ENCODE measurements around the gene BMP7.

Gene BMP7

GRCh38 chr20:57187068-57187634 lies 79.3 kb downstream of the BMP7 start:
- DNase-seq = no peak

GRCh38 chr20:57186192-57186591 lies 80.2 kb downstream of the BMP7 start:
- no peak for DNase-seq

DNA sequence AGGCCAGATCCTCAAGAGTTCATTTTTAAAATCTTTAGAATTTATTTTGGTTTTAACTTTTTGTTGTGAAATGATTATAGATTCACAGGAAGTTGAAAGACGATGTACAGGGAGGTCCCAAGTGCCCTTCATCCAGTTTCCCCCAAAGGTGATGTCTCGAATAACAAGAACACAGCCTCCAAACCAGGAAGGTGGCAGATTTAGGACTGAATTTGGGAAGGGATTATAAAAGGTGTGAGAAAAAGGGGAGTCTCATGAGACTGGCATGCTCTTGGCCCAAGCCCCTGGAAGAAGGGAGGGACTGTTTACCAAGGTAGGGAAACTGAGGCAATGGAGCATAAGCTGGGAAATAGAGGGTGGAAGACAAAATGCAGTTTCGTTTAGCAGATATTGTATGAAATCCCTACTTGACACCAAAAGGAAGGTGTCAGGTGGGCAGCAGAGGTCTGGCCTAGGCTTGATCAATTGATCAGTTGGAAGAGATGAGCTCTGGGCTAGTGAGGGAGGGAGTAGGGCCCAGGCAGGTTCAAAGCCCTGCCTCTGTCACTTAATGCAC lies 81.2 kb downstream of the BMP7 start:
- DNase-seq = no peak

DNA sequence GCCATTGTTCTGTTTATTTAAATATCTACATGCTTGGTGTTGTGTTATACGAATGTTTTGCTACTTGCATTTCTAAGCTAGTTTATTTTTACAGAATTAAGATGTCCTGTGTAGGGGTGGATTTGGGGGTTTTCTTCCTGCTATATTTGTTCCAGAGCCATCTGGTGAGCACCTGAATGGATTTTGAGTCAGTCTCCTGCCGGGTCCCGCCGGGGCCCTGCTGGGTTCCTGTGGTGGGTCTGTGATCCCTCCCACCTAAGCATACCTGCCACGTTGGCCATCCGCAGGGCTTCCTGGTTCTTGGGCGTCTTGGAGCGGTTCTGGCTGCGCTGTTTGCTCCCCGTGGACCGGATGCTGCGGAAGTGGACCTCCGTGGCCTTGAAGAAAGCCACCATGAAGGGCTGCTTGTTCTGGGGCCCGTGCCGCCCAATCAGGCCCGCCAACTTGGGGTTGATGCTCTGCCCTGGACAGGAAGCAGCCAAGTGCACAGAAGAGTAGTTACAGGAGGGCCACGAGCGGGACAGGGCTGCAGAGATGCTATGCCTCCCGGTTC lies 82.9 kb downstream of the BMP7 start:
- no peak for DNase-seq

- no peak for DNase-seq
Measured at GRCh38 chr20:57181639-57182038, 84.8 kb downstream of the BMP7 start.

- no peak for DNase-seq
Measured at GRCh38 chr20:57180954-57181353, 85.5 kb downstream of the BMP7 start.

GRCh38 chr20:57180387-57180786 lies 86.1 kb downstream of the BMP7 start:
- DNase-seq = no peak

DNA sequence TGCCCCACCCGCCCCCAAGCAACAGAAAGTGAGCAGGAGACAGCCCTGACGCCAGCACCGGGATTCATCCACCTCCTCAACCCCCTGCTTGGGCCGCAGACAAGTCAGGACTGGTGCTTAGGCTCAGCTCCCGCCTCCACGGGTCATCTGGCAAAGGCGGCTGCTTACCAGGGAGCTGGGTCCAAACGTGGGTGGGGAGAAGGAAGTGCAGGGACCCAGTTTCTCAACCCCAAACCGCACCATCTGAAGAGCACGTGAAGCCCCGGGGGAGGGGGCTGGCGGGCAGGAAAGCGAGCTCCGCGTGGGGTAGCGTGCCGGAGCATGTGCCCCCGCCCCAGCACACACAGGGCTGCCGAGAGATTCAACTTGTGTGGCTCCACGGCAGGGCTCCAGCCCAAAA lies 87.2 kb downstream of the BMP7 start:
- no peak for DNase-seq

DNA sequence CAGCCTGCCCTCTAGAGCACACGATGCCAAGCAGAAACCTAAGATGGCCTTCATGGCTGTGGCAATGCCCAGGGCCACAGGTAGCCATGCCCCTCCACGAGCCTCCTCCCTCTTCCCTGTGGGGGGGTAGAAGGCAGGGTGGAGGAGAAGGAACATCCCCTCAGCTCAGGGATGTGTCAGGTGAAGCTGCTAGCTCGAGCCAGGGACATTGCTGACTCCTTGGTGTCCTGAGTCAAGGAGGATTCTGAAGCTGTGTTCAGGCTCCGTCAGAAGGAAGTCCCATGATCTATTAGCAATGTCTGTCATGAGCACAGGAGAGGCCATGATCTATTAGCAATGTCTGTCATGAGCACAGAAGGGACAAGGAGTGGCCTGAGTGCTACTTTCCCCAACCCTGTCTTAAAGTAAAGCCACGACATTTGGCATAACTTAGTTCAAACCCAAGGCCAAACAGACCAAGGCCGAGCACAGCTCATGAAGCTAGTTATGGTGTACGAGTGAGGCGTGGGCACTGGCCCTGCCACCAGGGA lies 87.8 kb downstream of the BMP7 start:
- no peak for DNase-seq

DNA sequence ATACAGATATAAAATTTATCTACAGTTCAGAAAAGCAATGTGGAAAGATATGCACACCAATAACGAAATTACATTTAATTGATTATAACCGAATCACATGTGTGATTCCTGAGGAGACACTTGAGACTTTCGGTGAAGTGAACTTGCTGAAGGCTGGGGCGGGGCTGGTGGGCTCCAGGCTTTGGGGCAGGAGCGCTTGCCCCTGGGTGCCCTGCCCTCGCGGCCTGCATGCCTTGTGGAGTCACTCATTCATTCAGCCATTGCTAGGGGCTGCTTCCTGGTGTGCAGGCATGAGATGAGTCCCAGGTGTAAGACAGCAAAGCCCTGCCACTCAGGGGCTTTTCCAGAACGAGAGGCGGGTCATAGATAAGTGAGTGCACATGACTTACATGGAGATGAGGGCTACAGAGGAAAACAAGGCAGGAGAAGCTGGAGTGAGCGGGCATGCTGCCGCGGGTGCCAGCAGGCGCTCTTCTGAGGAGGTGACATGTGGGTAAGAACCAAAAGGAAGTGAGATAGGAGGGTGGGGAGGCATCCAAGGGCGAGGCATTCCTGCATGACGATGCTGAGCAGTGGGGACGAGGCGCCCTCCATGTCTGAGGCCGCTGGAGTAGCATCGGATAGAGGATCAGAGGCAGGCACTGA lies 88.7 kb downstream of the BMP7 start:
- DNase-seq = no peak

- DNase-seq = no peak
Measured at GRCh38 chr20:57176842-57177241, 89.6 kb downstream of the BMP7 start.

DNA sequence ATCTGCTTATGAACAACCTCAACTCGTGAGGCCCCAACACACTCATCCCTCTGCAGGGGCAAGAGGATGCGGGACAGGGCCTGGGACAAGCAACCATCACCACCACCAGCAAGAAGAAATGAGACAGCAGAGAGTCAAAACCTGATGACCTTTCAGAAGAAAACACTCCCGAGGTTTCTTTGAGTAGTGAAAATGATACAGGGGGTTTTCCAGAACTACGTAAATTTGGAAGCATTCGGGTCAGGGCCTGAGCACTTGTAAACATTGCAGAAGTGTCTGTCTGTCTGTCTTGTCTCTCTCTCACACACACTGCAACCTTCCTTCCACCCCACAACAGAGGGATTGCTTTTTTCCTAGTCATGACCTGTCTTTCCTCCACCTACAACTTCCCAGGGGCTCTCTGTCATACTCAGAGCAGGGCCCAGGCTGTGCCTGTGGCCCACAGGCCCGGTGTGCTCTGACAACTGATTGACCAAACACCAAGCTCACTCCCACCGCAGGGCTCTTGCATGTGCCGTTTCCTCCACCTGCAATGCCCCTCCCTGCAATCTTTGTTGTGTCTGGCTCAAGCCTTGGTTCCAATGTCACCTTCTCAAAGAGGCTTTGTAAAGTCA lies 90.9 kb downstream of the BMP7 start:
- no peak for DNase-seq

GRCh38 chr20:57174737-57175136 lies 91.7 kb downstream of the BMP7 start:
- no peak for DNase-seq

DNA sequence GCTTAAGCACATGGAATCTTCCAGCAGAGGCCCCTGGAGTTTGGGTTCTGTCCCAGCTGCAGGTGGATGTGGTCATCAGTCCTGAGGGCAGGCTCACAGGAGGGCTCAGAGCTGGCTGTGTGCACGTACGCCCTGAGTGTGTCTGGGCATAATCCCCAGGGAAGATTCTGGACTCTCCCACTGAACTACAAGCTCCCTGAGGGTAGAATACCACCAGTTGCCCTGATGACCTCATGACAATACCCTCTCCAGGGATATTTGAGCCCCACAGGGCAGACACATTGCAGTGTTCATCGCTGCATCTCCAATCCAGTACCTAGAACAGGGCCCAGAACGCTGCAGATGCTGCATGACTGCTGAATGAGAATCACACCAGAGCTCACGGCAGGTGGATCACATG lies 92.5 kb downstream of the BMP7 start:
- DNase-seq = no peak

- DNase-seq = no peak
Measured at GRCh38 chr20:57173041-57173440, 93.4 kb downstream of the BMP7 start.

GRCh38 chr20:57170343-57170742 lies 96.1 kb downstream of the BMP7 start:
- no peak for DNase-seq

DNA sequence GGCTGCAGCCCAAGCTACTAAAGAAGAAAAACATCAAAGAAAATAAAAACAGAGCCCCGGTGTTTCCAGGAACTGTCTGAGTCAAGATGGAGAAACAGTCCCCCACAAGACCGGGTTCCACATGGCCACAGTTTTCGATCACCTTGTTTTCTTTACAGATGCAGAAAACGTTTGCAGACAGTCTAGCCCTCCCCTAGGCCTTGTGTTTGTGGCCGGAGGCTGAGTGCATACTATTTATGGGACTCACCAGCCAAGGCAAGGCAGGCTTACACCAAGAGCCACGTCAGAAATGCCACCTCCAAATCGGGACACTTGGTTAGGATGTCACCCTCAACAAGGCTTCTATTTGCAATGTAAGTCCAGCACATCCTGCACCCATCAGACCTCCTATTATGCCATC lies 97.3 kb downstream of the BMP7 start:
- no peak for DNase-seq

GRCh38 chr20:57167971-57168701 lies 98.3 kb downstream of the BMP7 start:
- no peak for DNase-seq

GRCh38 chr20:57167292-57167655 lies 99.2 kb downstream of the BMP7 start:
- no peak for DNase-seq

DNA sequence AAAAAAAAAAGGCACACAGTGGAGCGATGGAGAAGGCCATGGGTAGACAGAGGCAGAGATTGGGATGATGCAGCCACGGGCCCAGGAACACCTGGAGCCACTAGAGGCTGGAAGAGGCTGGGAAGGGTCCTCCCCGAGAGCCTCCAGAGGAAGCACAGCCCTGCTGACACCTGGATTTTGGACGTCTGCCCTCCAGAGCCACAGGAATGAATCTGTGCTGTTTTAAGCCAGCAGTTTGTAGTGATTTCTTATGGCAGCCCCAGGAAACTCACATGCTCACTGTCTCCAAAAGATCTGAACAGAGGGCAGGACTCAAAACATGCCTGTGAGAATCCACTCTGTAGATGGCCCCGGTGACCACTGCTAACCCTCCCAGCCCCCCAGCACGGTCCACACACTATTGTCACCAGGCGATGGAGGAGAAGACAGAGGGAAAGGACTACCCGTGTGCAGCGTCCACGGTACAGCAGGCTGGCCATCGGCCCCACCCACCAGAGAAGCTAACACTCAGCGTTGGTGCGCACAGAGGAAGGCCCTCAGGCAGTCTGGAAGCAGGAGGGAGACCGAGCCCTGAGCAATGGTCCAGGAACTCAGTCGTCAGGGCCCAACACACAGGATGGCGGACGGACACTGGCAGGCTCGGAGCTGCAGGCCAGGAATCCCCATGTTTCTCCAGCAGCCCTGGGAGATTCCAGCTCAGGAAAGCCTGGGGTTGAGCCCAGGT lies 99.7 kb downstream of the BMP7 start:
- DNase-seq = no peak

DNA sequence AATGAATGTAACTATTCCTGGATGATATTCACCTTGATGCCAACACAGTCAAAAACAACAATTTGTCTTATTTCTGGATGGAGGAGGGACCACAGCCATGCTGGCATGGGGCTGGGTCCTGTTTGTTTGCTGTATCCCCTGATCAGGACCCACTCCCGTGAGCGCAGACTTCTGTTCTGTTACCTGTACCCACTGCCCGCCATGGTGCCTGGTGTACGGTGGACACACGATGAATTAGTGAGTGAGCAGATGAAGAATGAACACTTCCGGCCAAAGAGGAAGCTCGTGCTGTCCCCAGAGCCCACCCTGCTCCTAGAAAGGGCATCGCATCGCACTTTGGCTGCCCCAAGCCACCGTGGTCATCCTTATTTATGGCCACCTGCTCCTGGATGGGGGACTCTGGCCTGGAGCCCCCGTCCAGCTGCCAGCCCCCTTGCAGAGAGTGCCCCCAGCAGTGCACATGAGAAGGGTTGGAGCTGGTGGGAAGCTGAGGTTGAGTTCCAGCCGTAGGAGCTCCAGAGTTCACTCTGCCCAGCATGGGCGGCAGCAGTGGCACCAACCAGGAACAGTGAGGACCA lies 100.9 kb downstream of the BMP7 start:
- no peak for DNase-seq

- no peak for DNase-seq
Measured at GRCh38 chr20:57164872-57165271, 101.6 kb downstream of the BMP7 start.

All from cerebellar nuclear complex (tissue), 1 donor.